Germinal center (tissue), 1 donor: ENCODE results near the gene FBXW4.

Experiments used
- DNase-seq: peaks from one replicate; pipeline ENCODE4 v3.0.0; 2012; ENCODE audit warnings: mixed read lengths, low spot score

FBXW4 gene

DNA sequence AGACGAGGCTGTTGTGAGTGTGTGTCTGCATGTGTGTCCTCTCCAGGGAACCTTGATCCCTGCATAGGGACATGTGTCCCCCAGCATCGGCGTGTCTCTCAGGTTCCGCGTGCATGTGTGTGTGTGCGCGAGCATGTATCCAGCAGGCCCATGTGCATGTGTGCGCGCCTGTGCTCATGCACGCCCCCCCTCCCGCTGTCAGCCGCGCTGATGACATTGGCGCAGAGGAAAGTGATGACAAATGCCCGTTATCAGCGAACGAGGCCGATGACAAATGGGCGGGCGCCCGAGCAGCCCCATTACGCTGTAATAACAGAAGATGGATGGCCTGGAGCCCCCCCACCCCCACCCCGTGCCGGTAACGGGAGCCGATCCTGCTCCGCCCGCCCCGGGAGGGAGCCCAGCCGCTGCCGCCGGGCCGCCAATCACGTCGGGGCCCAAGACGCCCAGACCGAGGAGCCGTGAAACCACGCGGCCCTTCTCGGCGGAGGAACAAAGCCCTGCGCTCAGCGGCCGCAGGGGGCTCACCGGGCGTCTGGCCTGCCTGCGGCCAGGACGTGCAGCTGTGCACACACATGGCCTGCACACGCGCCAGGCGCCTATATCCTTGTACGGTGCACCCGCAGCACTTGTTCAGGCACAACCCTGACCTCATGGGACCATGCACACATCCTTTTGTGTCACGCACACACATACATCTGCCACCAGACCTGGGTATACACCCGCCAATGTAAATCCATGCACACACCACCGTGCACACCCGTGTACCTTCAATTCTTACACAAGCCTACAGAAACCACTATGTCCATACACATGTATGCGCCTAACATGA is 128.4 kb downstream of the FBXW4 start:
- peak; percentile 39 for DNase-seq

DNA sequence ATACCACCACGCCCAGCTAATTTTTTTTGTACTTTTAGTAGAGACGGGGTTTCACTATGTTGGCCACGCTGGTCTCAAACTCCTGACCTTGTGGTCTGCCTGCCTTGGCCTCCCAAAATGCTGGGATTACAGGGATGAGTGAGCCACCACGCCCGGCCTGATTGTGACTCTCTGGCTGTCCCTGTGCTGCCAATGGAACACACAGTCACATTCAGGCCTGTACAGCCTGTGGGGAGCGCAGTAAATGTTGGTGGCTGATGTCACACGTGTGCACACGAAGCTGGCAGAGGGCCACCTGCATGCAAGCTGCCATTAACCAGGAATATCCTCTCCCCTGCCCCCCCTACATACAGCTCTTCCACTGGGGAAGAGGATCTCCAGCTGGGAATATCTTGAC is 129.0 kb downstream of the FBXW4 start:
- DNase-seq, result no peak

DNA sequence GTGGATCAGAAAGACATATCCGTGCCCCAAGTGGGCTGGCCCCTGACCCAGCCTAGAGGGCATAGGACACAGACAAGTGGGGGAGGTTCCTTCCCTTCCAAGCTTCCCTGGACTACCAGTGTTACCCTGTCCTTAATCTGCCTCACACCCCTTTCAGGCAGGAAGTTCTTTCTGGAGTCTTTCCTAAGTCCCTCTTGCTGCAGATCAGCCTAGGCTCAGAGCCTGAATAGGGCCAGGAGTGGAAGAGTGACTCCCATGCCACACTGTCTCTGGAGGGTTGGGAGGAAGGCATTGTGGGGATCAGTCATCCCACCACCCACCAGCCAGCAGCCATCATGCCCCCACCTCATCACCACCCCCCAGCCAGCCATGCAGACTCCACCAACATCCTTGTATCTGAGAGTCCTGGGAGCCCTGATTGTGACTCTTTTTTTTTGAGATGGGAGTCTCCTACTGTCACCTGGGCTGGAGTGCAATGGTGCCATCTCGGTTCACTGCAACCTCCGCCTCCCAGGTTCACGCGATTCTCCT is 129.5 kb downstream of the FBXW4 start:
- DNase-seq, result no peak

DNA sequence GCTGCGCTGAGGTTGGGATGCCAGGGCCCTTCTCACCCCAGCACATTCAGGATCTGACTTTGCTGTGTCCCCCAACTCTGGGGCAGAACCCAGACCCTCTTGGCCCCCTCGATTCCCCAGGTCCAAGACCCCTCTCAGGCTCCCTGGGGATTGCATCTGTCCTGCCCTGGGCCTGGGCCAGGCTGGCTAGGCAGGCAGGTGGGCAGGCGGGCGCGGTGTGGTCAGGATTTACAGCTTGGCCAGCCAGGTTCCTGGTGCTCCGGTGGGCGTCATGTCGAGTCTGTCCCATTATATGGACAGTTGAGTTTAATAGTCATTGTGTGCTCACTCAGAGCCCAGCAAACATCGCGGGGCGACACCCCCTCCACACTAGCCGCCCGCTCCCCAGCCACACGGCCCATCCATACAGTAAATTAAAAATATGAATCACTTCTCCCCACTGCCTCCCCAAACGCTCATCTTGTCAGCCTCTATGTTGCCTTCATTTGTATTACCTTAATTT is 130.4 kb downstream of the FBXW4 start:
- no peak for DNase-seq

DNA sequence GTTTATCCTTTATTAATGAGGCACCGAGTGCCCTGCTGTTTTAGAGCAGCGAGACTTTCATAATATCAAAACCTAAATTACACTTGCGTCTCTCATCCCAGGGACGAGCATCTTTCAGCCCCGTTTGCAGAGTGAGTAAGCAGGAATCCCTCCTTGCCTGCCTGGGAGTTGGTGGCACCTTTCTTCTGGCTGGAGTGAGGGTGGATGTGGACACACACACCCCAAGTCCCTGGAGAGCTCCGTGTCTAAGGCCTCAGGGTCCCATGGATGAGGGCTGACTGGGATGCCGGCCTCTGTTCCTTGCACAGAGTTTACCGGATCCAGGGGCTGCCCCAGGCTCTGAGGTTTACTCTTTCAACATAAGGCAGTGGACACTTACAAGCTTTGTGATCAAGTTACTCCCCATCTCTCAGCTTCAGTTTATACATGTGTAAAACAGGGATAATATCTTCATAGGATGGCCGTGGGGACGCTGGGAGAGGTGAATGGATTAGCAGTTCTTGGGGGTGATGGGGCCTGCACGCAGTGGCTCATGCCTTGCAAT is 131.4 kb downstream of the FBXW4 start:
- DNase-seq, result no peak

DNA sequence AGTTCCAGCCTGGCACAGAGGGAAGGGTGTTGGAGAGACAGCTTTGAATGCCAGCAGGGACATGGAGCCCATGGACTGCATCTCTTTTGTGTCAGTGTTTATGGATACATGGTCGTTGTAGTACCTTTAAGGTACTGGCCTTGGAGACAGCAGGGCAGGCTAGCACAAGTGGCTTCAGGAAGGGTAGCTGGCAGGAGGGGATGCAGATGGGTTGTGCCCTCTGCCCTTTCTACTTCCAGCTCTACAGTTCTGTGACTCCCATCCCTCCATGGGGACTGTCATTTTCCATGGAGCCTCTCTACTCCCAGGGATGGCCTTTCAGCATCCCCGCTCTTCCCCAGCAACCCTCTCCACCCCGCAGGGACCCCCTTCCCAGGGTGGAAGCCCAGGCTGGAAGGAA is 132.0 kb downstream of the FBXW4 start:
- DNase-seq, result no peak

DNA sequence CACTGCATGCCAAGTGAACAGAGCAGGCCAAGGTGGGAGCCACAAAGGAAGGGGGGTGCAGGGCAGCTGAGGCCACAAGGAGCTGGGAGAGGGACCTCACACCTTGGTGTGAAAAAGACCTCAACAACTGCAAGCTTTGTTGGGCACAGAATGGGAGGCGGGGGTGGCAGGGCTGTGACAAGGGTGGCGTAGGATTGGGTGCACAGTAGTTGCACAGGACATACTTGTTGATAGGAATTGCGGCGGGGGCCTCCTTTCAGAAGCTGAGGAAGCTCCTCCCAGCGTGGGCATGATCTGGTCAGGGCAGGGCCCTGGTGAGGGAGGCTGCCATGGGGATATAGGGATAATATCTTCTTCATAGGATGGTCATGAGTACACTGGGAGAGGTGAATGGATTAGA is 132.7 kb downstream of the FBXW4 start:
- DNase-seq, result no peak

DNA sequence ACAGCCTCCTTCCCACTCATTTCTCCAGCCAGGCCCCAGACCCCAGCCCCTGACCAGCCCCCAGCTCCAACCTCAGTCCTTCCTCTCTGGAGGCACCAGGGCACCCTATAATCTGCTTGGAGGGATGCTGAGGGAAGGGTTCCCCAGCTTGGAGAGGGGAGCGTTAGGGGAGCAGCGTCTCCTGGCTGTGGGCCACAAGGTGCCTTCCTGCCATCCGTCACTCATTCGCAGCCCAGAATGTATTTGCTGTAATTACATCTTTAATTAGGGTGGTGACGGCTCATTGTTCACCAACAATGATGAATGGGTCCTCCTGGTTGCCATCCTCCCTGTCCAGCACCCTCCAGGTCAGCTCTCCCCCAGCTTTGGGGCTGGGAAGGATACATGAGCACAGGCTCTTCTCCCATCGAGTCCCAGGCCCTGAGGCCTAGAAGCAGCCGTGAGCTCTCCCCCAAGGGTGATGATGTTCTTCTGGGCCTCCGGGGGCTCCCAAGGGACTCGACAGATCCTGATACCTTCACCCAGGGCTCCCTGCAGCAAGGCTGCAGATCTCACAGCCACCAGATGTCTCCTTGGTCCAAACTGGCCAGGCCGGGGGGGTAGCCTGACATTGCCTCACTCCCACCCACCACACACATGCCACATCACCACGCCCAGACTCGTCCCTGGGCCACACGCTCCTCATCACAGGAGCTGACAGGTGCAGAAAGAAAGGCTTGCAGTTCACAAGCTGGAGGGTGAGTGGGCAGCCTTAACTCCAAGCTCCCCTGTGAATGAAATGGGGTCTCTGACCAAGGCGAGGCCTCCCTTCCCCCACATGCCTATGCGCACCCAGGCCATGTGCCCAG is 133.7 kb downstream of the FBXW4 start:
- DNase-seq, result no peak
